ENCODE data around the gene CHL1. TPM values are rescaled to one million over a fixed set of nuclear protein-coding genes. Genes with fewer than 3 reads are reported as not detected.
A peak's percentile ranks its signal among the peaks of the same experiment; 100 is the strongest.

Gene CHL1
- total RNA-seq, 1 experiment from 2014 or later: not detected

GRCh38 chr3:414063-414462, 217.5 kb downstream of the CHL1 start:
- Histone ChIP-seq H3K27ac (ENCODE audit: low read depth, low read length, poor library complexity, severe bottlenecking) (no peak overlapping the region), H3K9me3 (ENCODE audit: low read depth, low read length, poor library complexity, severe bottlenecking) (no peaks in the 10 kb centered on the region), H3K27me3 (replicated peaks; ENCODE audit: insufficient read depth, low read depth, low read length, poor library complexity) (no peaks in the 10 kb centered on the region), H3K36me3 (ENCODE audit: insufficient read depth, low read length, poor library complexity, severe bottlenecking) (no peaks in the 10 kb centered on the region), H3K4me1 (ENCODE audit: insufficient read depth, low read length, poor library complexity, severe bottlenecking) (no peaks in the 10 kb centered on the region), H3K4me3 (ENCODE audit: low read depth, low read length, poor library complexity, severe bottlenecking) (no peak overlapping the region)
- POLR2A ChIA-PET (ENCODE audit: low non-redundant PET): interaction anchor here (0.7 kb wide), 1 partner anchor 18 kb away, joined by 3 read pairs; no protein-coding TSS in a partner anchor
- DNase-seq (ENCODE audit: low spot score): peak; percentile 42
- BruUV-seq (replicated peaks): no TSS peak
- TF ChIP-seq EZH2 (IDR thresholded peaks at IDR 0.05; ENCODE audit: borderline replicate concordance, low read depth, low read length, poor library complexity, severe bottlenecking): no peak
- TF ChIP-seq, protein P1, sequence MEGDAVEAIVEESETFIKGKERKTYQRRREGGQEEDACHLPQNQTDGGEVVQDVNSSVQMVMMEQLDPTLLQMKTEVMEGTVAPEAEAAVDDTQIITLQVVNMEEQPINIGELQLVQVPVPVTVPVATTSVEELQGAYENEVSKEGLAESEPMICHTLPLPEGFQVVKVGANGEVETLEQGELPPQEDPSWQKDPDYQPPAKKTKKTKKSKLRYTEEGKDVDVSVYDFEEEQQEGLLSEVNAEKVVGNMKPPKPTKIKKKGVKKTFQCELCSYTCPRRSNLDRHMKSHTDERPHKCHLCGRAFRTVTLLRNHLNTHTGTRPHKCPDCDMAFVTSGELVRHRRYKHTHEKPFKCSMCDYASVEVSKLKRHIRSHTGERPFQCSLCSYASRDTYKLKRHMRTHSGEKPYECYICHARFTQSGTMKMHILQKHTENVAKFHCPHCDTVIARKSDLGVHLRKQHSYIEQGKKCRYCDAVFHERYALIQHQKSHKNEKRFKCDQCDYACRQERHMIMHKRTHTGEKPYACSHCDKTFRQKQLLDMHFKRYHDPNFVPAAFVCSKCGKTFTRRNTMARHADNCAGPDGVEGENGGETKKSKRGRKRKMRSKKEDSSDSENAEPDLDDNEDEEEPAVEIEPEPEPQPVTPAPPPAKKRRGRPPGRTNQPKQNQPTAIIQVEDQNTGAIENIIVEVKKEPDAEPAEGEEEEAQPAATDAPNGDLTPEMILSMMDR (conservative IDR thresholded peaks at IDR 0.05; ENCODE audit: low read depth, low read length): peak; percentile 52; the same call in 1 of the 2 replicates
- CTCF ChIA-PET: interaction anchor here (0.6 kb wide), 2 partner anchors 21 to 52 kb away, joined by 3 to 4 read pairs; no protein-coding TSS in a partner anchor
- intact Hi-C loops (cut with micrococcal nuclease; ENCODE audit: unreplicated experiment): loop anchor here (10.0 kb wide), 1 partner anchor 221 kb away; no protein-coding TSS in a partner anchor

- no peak overlapping the region for H3K4me3 ChIP-seq (ENCODE audit: low read depth, low read length, poor library complexity, severe bottlenecking)
- DNase-seq (ENCODE audit: low spot score): no peak
- ChIA-PET CTCF (no interaction called here), POLR2A (ENCODE audit: low non-redundant PET) (no interaction called here)
- H3K27me3 ChIP-seq (replicated peaks; ENCODE audit: insufficient read depth, low read depth, low read length, poor library complexity): no peaks in the 10 kb centered on the region
- H3K4me1 ChIP-seq (ENCODE audit: insufficient read depth, low read length, poor library complexity, severe bottlenecking): no peaks in the 10 kb centered on the region
- no peaks in the 10 kb centered on the region for H3K9me3 ChIP-seq (ENCODE audit: low read depth, low read length, poor library complexity, severe bottlenecking)
- H3K27ac ChIP-seq (ENCODE audit: low read depth, low read length, poor library complexity, severe bottlenecking): no peak overlapping the region
- intact Hi-C loops (cut with micrococcal nuclease; ENCODE audit: unreplicated experiment): loop anchor here (10.0 kb wide), 1 partner anchor 216 kb away; no protein-coding TSS in a partner anchor
- no TSS peak for BruUV-seq (replicated peaks)
- no peaks in the 10 kb centered on the region for H3K36me3 ChIP-seq (ENCODE audit: insufficient read depth, low read length, poor library complexity, severe bottlenecking)
- no peak for TF ChIP-seq EZH2 (IDR thresholded peaks at IDR 0.05; ENCODE audit: borderline replicate concordance, low read depth, low read length, poor library complexity, severe bottlenecking)
- TF ChIP-seq, protein P1 (conservative IDR thresholded peaks at IDR 0.05; ENCODE audit: low read depth, low read length): no peak
Observed at GRCh38 chr3:418239-418929, 221.8 kb downstream of the CHL1 start.

DNA sequence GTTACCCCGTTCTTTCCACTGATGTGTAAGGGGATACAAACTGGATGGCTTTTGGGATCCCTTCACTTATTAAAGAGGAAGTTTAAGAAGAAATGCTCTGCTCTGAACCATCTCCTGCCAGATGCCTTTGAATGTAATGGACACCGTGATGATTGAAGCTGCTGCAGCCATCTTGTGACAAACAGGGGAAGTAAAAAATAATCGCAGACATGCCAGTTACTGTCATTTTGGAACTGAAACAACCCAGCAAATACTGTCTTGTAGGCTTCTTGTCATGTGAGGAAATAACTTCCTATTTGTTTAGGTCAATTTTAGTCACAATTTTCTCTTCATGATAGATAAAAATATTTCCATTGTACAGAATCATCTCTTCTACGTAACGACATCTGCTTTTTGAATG, 224.0 kb downstream of the CHL1 start:
- Histone ChIP-seq H3K4me3 (ENCODE audit: low read depth, low read length, poor library complexity, severe bottlenecking) (no peak overlapping the region), H3K36me3 (ENCODE audit: insufficient read depth, low read length, poor library complexity, severe bottlenecking) (no peaks in the 10 kb centered on the region), H3K9me3 (ENCODE audit: low read depth, low read length, poor library complexity, severe bottlenecking) (no peaks in the 10 kb centered on the region), H3K27ac (ENCODE audit: low read depth, low read length, poor library complexity, severe bottlenecking) (no peak overlapping the region), H3K4me1 (ENCODE audit: insufficient read depth, low read length, poor library complexity, severe bottlenecking) (no peaks in the 10 kb centered on the region), H3K27me3 (replicated peaks; ENCODE audit: insufficient read depth, low read depth, low read length, poor library complexity) (no peaks in the 10 kb centered on the region)
- ChIA-PET CTCF (no interaction called here), POLR2A (ENCODE audit: low non-redundant PET) (no interaction called here)
- DNase-seq (ENCODE audit: low spot score): no peak
- TF ChIP-seq EZH2 (IDR thresholded peaks at IDR 0.05; ENCODE audit: borderline replicate concordance, low read depth, low read length, poor library complexity, severe bottlenecking): no peak
- TF ChIP-seq, protein P1 (conservative IDR thresholded peaks at IDR 0.05; ENCODE audit: low read depth, low read length): no peak
- intact Hi-C loops (cut with micrococcal nuclease; ENCODE audit: unreplicated experiment): no loop called here
- BruUV-seq (replicated peaks): no TSS peak
